ENCODE measurements around the gene KRTAP3-1.
"Not testable (repeated sequence)": the region's sequence is repeated elsewhere in the genome, so short reads cannot be mapped to it uniquely, and the experiment has no call there.

Gene KRTAP3-1

GRCh38 chr17:41037853-41038350, 29.0 kb upstream of the KRTAP3-1 start:
- H3K27me3 ChIP-seq (ENCODE audit: low read depth, low read length), result no peaks in the 10 kb centered on the region

GRCh38 chr17:41034346-41034935, 25.5 kb upstream of the KRTAP3-1 start, which contains the start of gene KRTAP1-3:
TSS of gene KRTAP1-3 (minus strand) at chr17:41034874. CDS start at chr17:41034821, 53 bp downstream.
- not testable (repeated sequence) for H3K9me3 ChIP-seq (ENCODE audit: control insufficient read depth in 1 of 2, low read length in 2 of 2); H3K27ac ChIP-seq (ENCODE audit: low read length); H3K4me3 ChIP-seq (ENCODE audit: low read depth in 1 of 2, low read length in 2 of 2); H3K4me1 ChIP-seq (ENCODE audit: control insufficient read depth in 1 of 2, insufficient read depth in 2 of 2, low read length in 2 of 2); H3K36me3 ChIP-seq (ENCODE audit: control insufficient read depth in 1 of 2, insufficient read depth in 2 of 2, low read length in 2 of 2); H3K27me3 ChIP-seq (ENCODE audit: low read depth, low read length)

More at GRCh38 chr17:41037853-41038350, 29.0 kb upstream of the KRTAP3-1 start:
- no peak overlapping the region for H3K4me3 ChIP-seq (ENCODE audit: low read depth in 1 of 2, low read length in 2 of 2)
- no peaks in the 10 kb centered on the region for H3K4me1 ChIP-seq (ENCODE audit: control insufficient read depth in 1 of 2, insufficient read depth in 2 of 2, low read length in 2 of 2)
- no peak overlapping the region for H3K27ac ChIP-seq (ENCODE audit: low read length)
- H3K36me3 ChIP-seq (ENCODE audit: control insufficient read depth in 1 of 2, insufficient read depth in 2 of 2, low read length in 2 of 2), result no peaks in the 10 kb centered on the region
- peaks cover 0 to 4% of the 10 kb centered on the region in 2 donors for H3K9me3 ChIP-seq (ENCODE audit: control insufficient read depth in 1 of 2, low read length in 2 of 2)

- no peaks in the 10 kb centered on the region for H3K4me1 ChIP-seq (ENCODE audit: control insufficient read depth in 1 of 2, insufficient read depth in 2 of 2, low read length in 2 of 2)
Observed at GRCh38 chr17:41029633-41030245, 20.8 kb upstream of the KRTAP3-1 start, which contains the start of gene KRTAP1-4. TSS of gene KRTAP1-4 (minus strand) at chr17:41030195. CDS start at chr17:41030078, 117 bp downstream.

GRCh38 chr17:41026715-41027471, 18.0 kb upstream of the KRTAP3-1 start, which contains the start of gene KRTAP1-5:
TSS of gene KRTAP1-5 (minus strand) at chr17:41027208. CDS start at chr17:41027155, 53 bp downstream.
- no peaks in the 10 kb centered on the region for H3K4me1 ChIP-seq (ENCODE audit: control insufficient read depth in 1 of 2, insufficient read depth in 2 of 2, low read length in 2 of 2)
- H3K36me3 ChIP-seq (ENCODE audit: control insufficient read depth in 1 of 2, insufficient read depth in 2 of 2, low read length in 2 of 2), result no peaks in the 10 kb centered on the region
- no peaks in the 10 kb centered on the region for H3K9me3 ChIP-seq (ENCODE audit: control insufficient read depth in 1 of 2, low read length in 2 of 2)
- no peaks in the 10 kb centered on the region for H3K27me3 ChIP-seq (ENCODE audit: low read depth, low read length)
- H3K4me3 ChIP-seq (ENCODE audit: low read depth in 1 of 2, low read length in 2 of 2), result no peak within 1 kb of the TSS
- no peak within 1 kb of the TSS for H3K27ac ChIP-seq (ENCODE audit: low read length)

More at GRCh38 chr17:41029633-41030245, 20.8 kb upstream of the KRTAP3-1 start, which contains the start of gene KRTAP1-4:
- no peaks in the 10 kb centered on the region for H3K27me3 ChIP-seq (ENCODE audit: low read depth, low read length)
- no peak within 1 kb of the TSS for H3K4me3 ChIP-seq (ENCODE audit: low read depth in 1 of 2, low read length in 2 of 2)
- H3K36me3 ChIP-seq (ENCODE audit: control insufficient read depth in 1 of 2, insufficient read depth in 2 of 2, low read length in 2 of 2), result no peaks in the 10 kb centered on the region
- no peaks in the 10 kb centered on the region for H3K9me3 ChIP-seq (ENCODE audit: control insufficient read depth in 1 of 2, low read length in 2 of 2)
- H3K27ac ChIP-seq (ENCODE audit: low read length), result no peak within 1 kb of the TSS

- H3K27ac ChIP-seq (ENCODE audit: low read length), result no peak overlapping the region
- no peaks in the 10 kb centered on the region for H3K27me3 ChIP-seq (ENCODE audit: low read depth, low read length)
- H3K4me3 ChIP-seq (ENCODE audit: low read depth in 1 of 2, low read length in 2 of 2), result no peak overlapping the region
- H3K9me3 ChIP-seq (ENCODE audit: control insufficient read depth in 1 of 2, low read length in 2 of 2), result peaks cover 0 to 5% of the 10 kb centered on the region in 2 donors
- no peaks in the 10 kb centered on the region for H3K36me3 ChIP-seq (ENCODE audit: control insufficient read depth in 1 of 2, insufficient read depth in 2 of 2, low read length in 2 of 2)
- H3K4me1 ChIP-seq (ENCODE audit: control insufficient read depth in 1 of 2, insufficient read depth in 2 of 2, low read length in 2 of 2), result no peaks in the 10 kb centered on the region
Observed at GRCh38 chr17:41024697-41025096, 15.8 kb upstream of the KRTAP3-1 start.

- Histone ChIP-seq H3K4me1 (ENCODE audit: control insufficient read depth in 1 of 2, insufficient read depth in 2 of 2, low read length in 2 of 2) (no peaks in the 10 kb centered on the region), H3K9me3 (ENCODE audit: control insufficient read depth in 1 of 2, low read length in 2 of 2) (peaks cover 0 to 5% of the 10 kb centered on the region in 2 donors), H3K4me3 (ENCODE audit: low read depth in 1 of 2, low read length in 2 of 2) (no peak overlapping the region), H3K27me3 (ENCODE audit: low read depth, low read length) (no peaks in the 10 kb centered on the region), H3K27ac (ENCODE audit: low read length) (no peak overlapping the region), H3K36me3 (ENCODE audit: control insufficient read depth in 1 of 2, insufficient read depth in 2 of 2, low read length in 2 of 2) (no peaks in the 10 kb centered on the region)
Observed at GRCh38 chr17:41020336-41020735, 11.4 kb upstream of the KRTAP3-1 start.

- Histone ChIP-seq H3K4me3 (ENCODE audit: low read depth in 1 of 2, low read length in 2 of 2) (no peak overlapping the region), H3K36me3 (ENCODE audit: control insufficient read depth in 1 of 2, insufficient read depth in 2 of 2, low read length in 2 of 2) (no peaks in the 10 kb centered on the region), H3K4me1 (ENCODE audit: control insufficient read depth in 1 of 2, insufficient read depth in 2 of 2, low read length in 2 of 2) (no peaks in the 10 kb centered on the region), H3K9me3 (ENCODE audit: control insufficient read depth in 1 of 2, low read length in 2 of 2) (peaks cover 0 to 5% of the 10 kb centered on the region in 2 donors), H3K27me3 (ENCODE audit: low read depth, low read length) (no peaks in the 10 kb centered on the region), H3K27ac (ENCODE audit: low read length) (no peak overlapping the region)
Observed at GRCh38 chr17:41019415-41019814, 10.5 kb upstream of the KRTAP3-1 start.

GRCh38 chr17:41018541-41018940, 9.6 kb upstream of the KRTAP3-1 start:
- no peaks in the 10 kb centered on the region for H3K27me3 ChIP-seq (ENCODE audit: low read depth, low read length)
- no peaks in the 10 kb centered on the region for H3K4me1 ChIP-seq (ENCODE audit: control insufficient read depth in 1 of 2, insufficient read depth in 2 of 2, low read length in 2 of 2)
- H3K9me3 ChIP-seq (ENCODE audit: control insufficient read depth in 1 of 2, low read length in 2 of 2), result peaks cover 0 to 5% of the 10 kb centered on the region in 2 donors
- H3K36me3 ChIP-seq (ENCODE audit: control insufficient read depth in 1 of 2, insufficient read depth in 2 of 2, low read length in 2 of 2), result no peaks in the 10 kb centered on the region
- H3K27ac ChIP-seq (ENCODE audit: low read length), result no peak overlapping the region
- H3K4me3 ChIP-seq (ENCODE audit: low read depth in 1 of 2, low read length in 2 of 2), result no peak overlapping the region

- no peak overlapping the region for H3K27ac ChIP-seq (ENCODE audit: low read length)
- H3K27me3 ChIP-seq (ENCODE audit: low read depth, low read length), result no peaks in the 10 kb centered on the region
- H3K4me1 ChIP-seq (ENCODE audit: control insufficient read depth in 1 of 2, insufficient read depth in 2 of 2, low read length in 2 of 2), result no peaks in the 10 kb centered on the region
- H3K36me3 ChIP-seq (ENCODE audit: control insufficient read depth in 1 of 2, insufficient read depth in 2 of 2, low read length in 2 of 2), result no peaks in the 10 kb centered on the region
- H3K9me3 ChIP-seq (ENCODE audit: control insufficient read depth in 1 of 2, low read length in 2 of 2), result peaks cover 0 to 5% of the 10 kb centered on the region in 2 donors
- H3K4me3 ChIP-seq (ENCODE audit: low read depth in 1 of 2, low read length in 2 of 2), result no peak overlapping the region
Observed at GRCh38 chr17:41016578-41017215, 7.8 kb upstream of the KRTAP3-1 start.

GRCh38 chr17:41015454-41015853, 6.5 kb upstream of the KRTAP3-1 start:
- Histone ChIP-seq H3K4me1 (ENCODE audit: control insufficient read depth in 1 of 2, insufficient read depth in 2 of 2, low read length in 2 of 2) (no peaks in the 10 kb centered on the region), H3K36me3 (ENCODE audit: control insufficient read depth in 1 of 2, insufficient read depth in 2 of 2, low read length in 2 of 2) (no peaks in the 10 kb centered on the region), H3K27ac (ENCODE audit: low read length) (no peak overlapping the region), H3K27me3 (ENCODE audit: low read depth, low read length) (no peaks in the 10 kb centered on the region), H3K9me3 (ENCODE audit: control insufficient read depth in 1 of 2, low read length in 2 of 2) (no peaks in the 10 kb centered on the region), H3K4me3 (ENCODE audit: low read depth in 1 of 2, low read length in 2 of 2) (no peak overlapping the region)

GRCh38 chr17:41013606-41014005, 4.7 kb upstream of the KRTAP3-1 start:
- no peak overlapping the region for H3K4me3 ChIP-seq (ENCODE audit: low read depth in 1 of 2, low read length in 2 of 2)
- no peaks in the 10 kb centered on the region for H3K9me3 ChIP-seq (ENCODE audit: control insufficient read depth in 1 of 2, low read length in 2 of 2)
- no peaks in the 10 kb centered on the region for H3K27me3 ChIP-seq (ENCODE audit: low read depth, low read length)

More at GRCh38 chr17:41013606-41014005, 4.7 kb upstream of the KRTAP3-1 start:
- no peak overlapping the region for H3K27ac ChIP-seq (ENCODE audit: low read length)
- H3K4me1 ChIP-seq (ENCODE audit: control insufficient read depth in 1 of 2, insufficient read depth in 2 of 2, low read length in 2 of 2), result no peaks in the 10 kb centered on the region
- H3K36me3 ChIP-seq (ENCODE audit: control insufficient read depth in 1 of 2, insufficient read depth in 2 of 2, low read length in 2 of 2), result no peaks in the 10 kb centered on the region

Data from muscle layer of duodenum (tissue), 2 donors.